ENCODE measurements around the gene CTSL.
A peak's percentile ranks its signal among the peaks of the same experiment; 100 is the strongest.

The CTSL gene

GRCh38 chr9:87696641-87697040 is 29.3 kb upstream of the CTSL start:
- Histone ChIP-seq H3K4me3 (ENCODE audit: low read length in 2 of 2) (no peak overlapping the region), H4K8ac (ENCODE audit: low read depth, low read length) (no peak overlapping the region), H4K91ac (ENCODE audit: low read depth, low read length, poor library complexity) (no peak overlapping the region), H3K4ac (ENCODE audit: low read length) (no peak overlapping the region), H2BK15ac (ENCODE audit: low read length) (no peak overlapping the region), H3K4me1 (ENCODE audit: control insufficient read depth in 2 of 2, insufficient read depth in 1 of 2, low read depth in 1 of 2, low read length in 2 of 2) (peaks cover 2 to 9% of the 10 kb centered on the region in 2 donors), H3K14ac (ENCODE audit: low read length) (no peak overlapping the region), H2BK12ac (ENCODE audit: low read length) (no peak overlapping the region), H3K4me2 (ENCODE audit: insufficient read depth, low read length, poor library complexity, severe bottlenecking) (no peak overlapping the region), H2BK5ac (ENCODE audit: low read length) (no peak overlapping the region), H2AFZ (ENCODE audit: low read length) (no peak overlapping the region), H3K23ac (ENCODE audit: low read depth, low read length, poor library complexity) (no peak overlapping the region), H3K36me3 (replicated peaks in 1 of 2; ENCODE audit: control insufficient read depth in 2 of 2, insufficient read depth in 2 of 2, low read length in 2 of 2) (peaks cover 16 to 76% of the 10 kb centered on the region in 2 donors), H3K9me3 (replicated peaks in 1 of 2; ENCODE audit: control insufficient read depth in 2 of 2, insufficient read depth in 1 of 2, low read depth in 1 of 2, low read length in 2 of 2) (peaks cover 0 to 12% of the 10 kb centered on the region in 2 donors), H2AK5ac (ENCODE audit: low read depth, low read length) (no peak overlapping the region), H3K9ac (ENCODE audit: low read depth, low read length, poor library complexity) (no peak overlapping the region), H2BK120ac (ENCODE audit: low read depth, low read length) (no peak overlapping the region), H3K27ac (replicated peaks; ENCODE audit: low read length) (no peak overlapping the region), H3K27me3 (ENCODE audit: control insufficient read depth in 3 of 3, insufficient read depth in 3 of 3, low read depth in 1 of 3, low read length in 3 of 3) (no peaks in the 10 kb centered on the region), H3K79me1 (ENCODE audit: low read depth, low read length) (peaks cover 2% of the 10 kb centered on the region), H3K18ac (ENCODE audit: low read length) (no peak overlapping the region)
- no peak for DNase-seq (ENCODE audit: low spot score)
- WGBS, 2 donors (ENCODE audit: extremely low coverage in 2 of 2, insufficient read length in 2 of 2, insufficient replicate concordance in 1 of 2), result no CpG with 5 or more reads among the region's 7 CpGs

- peaks cover 2 to 9% of the 10 kb centered on the region in 2 donors for H3K4me1 ChIP-seq (ENCODE audit: control insufficient read depth in 2 of 2, insufficient read depth in 1 of 2, low read depth in 1 of 2, low read length in 2 of 2)
- no peak overlapping the region for H2BK5ac ChIP-seq (ENCODE audit: low read length)
- no peak overlapping the region for H3K14ac ChIP-seq (ENCODE audit: low read length)
- H3K4me2 ChIP-seq (ENCODE audit: insufficient read depth, low read length, poor library complexity, severe bottlenecking), result no peak overlapping the region
- no peak overlapping the region for H2BK120ac ChIP-seq (ENCODE audit: low read depth, low read length)
- H3K9ac ChIP-seq (ENCODE audit: low read depth, low read length, poor library complexity), result peak overlapping the region; percentile 45
- no peak overlapping the region for H2AFZ ChIP-seq (ENCODE audit: low read length)
- no peak overlapping the region for H2BK12ac ChIP-seq (ENCODE audit: low read length)
- no peak overlapping the region for H3K27ac ChIP-seq (replicated peaks; ENCODE audit: low read length)
- DNase-seq (ENCODE audit: low spot score), result no peak
- H3K4me3 ChIP-seq (ENCODE audit: low read length in 2 of 2), result no peak overlapping the region
- peaks cover 2% of the 10 kb centered on the region for H3K79me1 ChIP-seq (ENCODE audit: low read depth, low read length)
- peak overlapping the region; percentile 80 for H3K18ac ChIP-seq (ENCODE audit: low read length)
- no peaks in the 10 kb centered on the region for H3K27me3 ChIP-seq (ENCODE audit: control insufficient read depth in 3 of 3, insufficient read depth in 3 of 3, low read depth in 1 of 3, low read length in 3 of 3)
- no peak overlapping the region for H4K91ac ChIP-seq (ENCODE audit: low read depth, low read length, poor library complexity)
- no CpG with 5 or more reads among the region's 14 CpGs for WGBS, 2 donors (ENCODE audit: extremely low coverage in 2 of 2, insufficient read length in 2 of 2, insufficient replicate concordance in 1 of 2)
- peaks cover 17 to 92% of the 10 kb centered on the region in 2 donors for H3K36me3 ChIP-seq (replicated peaks in 1 of 2; ENCODE audit: control insufficient read depth in 2 of 2, insufficient read depth in 2 of 2, low read length in 2 of 2)
- H2AK5ac ChIP-seq (ENCODE audit: low read depth, low read length), result no peak overlapping the region
- no peak overlapping the region for H3K4ac ChIP-seq (ENCODE audit: low read length)
- peaks cover 0 to 3% of the 10 kb centered on the region in 2 donors for H3K9me3 ChIP-seq (replicated peaks in 1 of 2; ENCODE audit: control insufficient read depth in 2 of 2, insufficient read depth in 1 of 2, low read depth in 1 of 2, low read length in 2 of 2)
- H4K8ac ChIP-seq (ENCODE audit: low read depth, low read length), result no peak overlapping the region
- no peak overlapping the region for H3K23ac ChIP-seq (ENCODE audit: low read depth, low read length, poor library complexity)
- no peak overlapping the region for H2BK15ac ChIP-seq (ENCODE audit: low read length)
Observed at GRCh38 chr9:87698069-87698809, 27.7 kb upstream of the CTSL start.

DNA sequence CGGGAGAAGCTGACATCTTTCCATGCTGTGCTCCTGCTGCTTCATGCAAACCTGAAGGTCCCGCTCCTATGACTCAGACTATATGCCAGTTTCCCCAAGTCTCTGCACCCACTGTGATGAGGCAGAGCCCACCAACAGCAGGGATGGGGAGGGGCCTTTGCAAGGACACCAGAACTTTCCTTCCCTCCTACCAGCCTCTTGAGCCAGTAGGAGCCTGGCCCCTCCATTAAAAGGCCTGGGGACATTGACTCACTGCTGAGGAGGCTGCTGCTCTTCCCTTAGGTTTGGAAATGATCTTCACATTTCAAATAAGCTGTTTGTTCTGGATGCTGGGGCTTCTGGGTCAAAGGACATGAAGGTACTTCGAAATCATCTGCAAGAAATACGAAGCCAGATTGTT is 26.1 kb upstream of the CTSL start:
- Histone ChIP-seq H2AK5ac (ENCODE audit: low read depth, low read length) (no peak overlapping the region), H3K14ac (ENCODE audit: low read length) (no peak overlapping the region), H3K9me3 (replicated peaks in 1 of 2; ENCODE audit: control insufficient read depth in 2 of 2, insufficient read depth in 1 of 2, low read depth in 1 of 2, low read length in 2 of 2) (no peaks in the 10 kb centered on the region), H4K91ac (ENCODE audit: low read depth, low read length, poor library complexity) (no peak overlapping the region), H3K36me3 (replicated peaks in 1 of 2; ENCODE audit: control insufficient read depth in 2 of 2, insufficient read depth in 2 of 2, low read length in 2 of 2) (peaks cover 19 to 93% of the 10 kb centered on the region in 2 donors), H3K4me1 (ENCODE audit: control insufficient read depth in 2 of 2, insufficient read depth in 1 of 2, low read depth in 1 of 2, low read length in 2 of 2) (peaks cover 2 to 9% of the 10 kb centered on the region in 2 donors), H3K79me1 (ENCODE audit: low read depth, low read length) (no peaks in the 10 kb centered on the region), H2BK5ac (ENCODE audit: low read length) (no peak overlapping the region), H3K27ac (replicated peaks; ENCODE audit: low read length) (no peak overlapping the region), H4K8ac (ENCODE audit: low read depth, low read length) (no peak overlapping the region), H3K23ac (ENCODE audit: low read depth, low read length, poor library complexity) (no peak overlapping the region), H2AFZ (ENCODE audit: low read length) (no peak overlapping the region), H3K27me3 (ENCODE audit: control insufficient read depth in 3 of 3, insufficient read depth in 3 of 3, low read depth in 1 of 3, low read length in 3 of 3) (no peaks in the 10 kb centered on the region), H2BK12ac (ENCODE audit: low read length) (no peak overlapping the region), H2BK120ac (ENCODE audit: low read depth, low read length) (no peak overlapping the region), H3K18ac (ENCODE audit: low read length) (no peak overlapping the region), H2BK15ac (ENCODE audit: low read length) (no peak overlapping the region), H3K4me2 (ENCODE audit: insufficient read depth, low read length, poor library complexity, severe bottlenecking) (no peak overlapping the region), H3K4ac (ENCODE audit: low read length) (no peak overlapping the region), H3K9ac (ENCODE audit: low read depth, low read length, poor library complexity) (no peak overlapping the region), H3K4me3 (ENCODE audit: low read length in 2 of 2) (no peak overlapping the region)
- no peak for DNase-seq (ENCODE audit: low spot score)
- WGBS, 2 donors (ENCODE audit: extremely low coverage in 2 of 2, insufficient read length in 2 of 2, insufficient replicate concordance in 1 of 2), result no CpG with 5 or more reads among the region's 4 CpGs

- Histone ChIP-seq H3K18ac (ENCODE audit: low read length) (no peak overlapping the region), H3K9me3 (replicated peaks in 1 of 2; ENCODE audit: control insufficient read depth in 2 of 2, insufficient read depth in 1 of 2, low read depth in 1 of 2, low read length in 2 of 2) (no peaks in the 10 kb centered on the region), H3K36me3 (replicated peaks in 1 of 2; ENCODE audit: control insufficient read depth in 2 of 2, insufficient read depth in 2 of 2, low read length in 2 of 2) (peaks cover 25 to 92% of the 10 kb centered on the region in 2 donors), H2BK12ac (ENCODE audit: low read length) (no peak overlapping the region), H3K14ac (ENCODE audit: low read length) (no peak overlapping the region), H2BK120ac (ENCODE audit: low read depth, low read length) (no peak overlapping the region), H3K27ac (replicated peaks; ENCODE audit: low read length) (peak overlapping the region; percentile 1), H3K79me1 (ENCODE audit: low read depth, low read length) (no peaks in the 10 kb centered on the region), H3K4me2 (ENCODE audit: insufficient read depth, low read length, poor library complexity, severe bottlenecking) (no peak overlapping the region), H2AFZ (ENCODE audit: low read length) (no peak overlapping the region), H4K91ac (ENCODE audit: low read depth, low read length, poor library complexity) (no peak overlapping the region), H3K4ac (ENCODE audit: low read length) (no peak overlapping the region), H2AK5ac (ENCODE audit: low read depth, low read length) (no peak overlapping the region), H3K27me3 (ENCODE audit: control insufficient read depth in 3 of 3, insufficient read depth in 3 of 3, low read depth in 1 of 3, low read length in 3 of 3) (no peaks in the 10 kb centered on the region), H3K23ac (ENCODE audit: low read depth, low read length, poor library complexity) (no peak overlapping the region), H4K8ac (ENCODE audit: low read depth, low read length) (no peak overlapping the region), H3K9ac (ENCODE audit: low read depth, low read length, poor library complexity) (no peak overlapping the region), H2BK5ac (ENCODE audit: low read length) (no peak overlapping the region), H2BK15ac (ENCODE audit: low read length) (no peak overlapping the region), H3K4me3 (ENCODE audit: low read length in 2 of 2) (no peak overlapping the region), H3K4me1 (ENCODE audit: control insufficient read depth in 2 of 2, insufficient read depth in 1 of 2, low read depth in 1 of 2, low read length in 2 of 2) (peaks cover 2 to 8% of the 10 kb centered on the region in 2 donors)
- no CpG with 5 or more reads among the region's 9 CpGs for WGBS, 2 donors (ENCODE audit: extremely low coverage in 2 of 2, insufficient read length in 2 of 2, insufficient replicate concordance in 1 of 2)
- DNase-seq (ENCODE audit: low spot score), result no peak
Observed at GRCh38 chr9:87701491-87701890, 24.4 kb upstream of the CTSL start.

Measured in neuronal stem cell (in vitro differentiated cells).